HepG2 (cell line): Measurements from ENCODE around the gene NECTIN2. TPM values are rescaled to one million over a fixed set of nuclear protein-coding genes. Genes with fewer than 3 reads are reported as not detected.

Source experiments
- ARNTL ChIP-seq: sonication (generic); formaldehyde crosslinking; IDR thresholded peaks from 2 replicates; pipeline ENCODE4 v1.4.0; 2020; ENCODE audit warnings: mild to moderate bottlenecking, missing genetic modification reagents
- BORCS8-MEF2B ChIP-seq: sonication (generic); formaldehyde crosslinking; IDR thresholded peaks from 2 replicates; pipeline ENCODE4 v1.8.0; 2022; ENCODE audit warnings: mild to moderate bottlenecking, missing genetic modification reagents
- CBX2 ChIP-seq, 2 experiments: fragments of 200-600 bp in 1 of 2; sonication (generic); formaldehyde crosslinking in 1 of 2; IDR thresholded peaks; 2 replicates each; pipeline versions ENCODE4 v1.7.0 to v1.8.1; 2018 to 2022; ENCODE audit warnings: low read depth in 2 of 2, low read length in 1 of 2, mild to moderate bottlenecking in 1 of 2, missing genetic modification reagents in 1 of 2
- FLYWCH1 ChIP-seq: sonication (generic); formaldehyde crosslinking; IDR thresholded peaks from 2 replicates; pipeline ENCODE4 v1.8.1; 2023; ENCODE audit warnings: mild to moderate bottlenecking, missing genetic modification reagents
- IKZF1 ChIP-seq: fragments of 450-650 bp; IDR thresholded peaks from 2 replicates; pipeline ENCODE4 v1.7.1; 2016
- IRF2 ChIP-seq: IDR thresholded peaks from 2 replicates; pipeline ENCODE4 v1.6.1; 2018; ENCODE audit warnings: missing genetic modification reagents, missing compliant biosample characterization
- KLF15 ChIP-seq: sonication (generic); formaldehyde crosslinking; IDR thresholded peaks from 2 replicates; pipeline ENCODE4 v1.8.1; 2023; ENCODE audit warnings: borderline replicate concordance, mild to moderate bottlenecking, inconsistent platforms, missing genetic modification reagents, mixed read lengths
- NFE2 ChIP-seq: sonication (generic); formaldehyde crosslinking; IDR thresholded peaks from 2 replicates; pipeline ENCODE4 v1.4.0; 2020; ENCODE audit warnings: missing genetic modification reagents
- SOX5 ChIP-seq: IDR thresholded peaks from 2 replicates; pipeline ENCODE4 v1.6.1; 2016; ENCODE audit warnings: borderline replicate concordance
- SPEN ChIP-seq: sonication (generic); formaldehyde crosslinking; IDR thresholded peaks from 2 replicates; pipeline ENCODE4 v1.5.1; 2020; ENCODE audit warnings: low read depth, mild to moderate bottlenecking, missing genetic modification reagents
- ZNF644 ChIP-seq: IDR thresholded peaks from 2 replicates; pipeline ENCODE4 v1.6.1; 2016; ENCODE audit warnings: low read depth
- ZNF768 ChIP-seq: sonication (generic); formaldehyde crosslinking; IDR thresholded peaks from 2 replicates; pipeline ENCODE4 v1.4.0; 2020; ENCODE audit warnings: missing genetic modification reagents
- ZSCAN22 ChIP-seq: sonication (generic); formaldehyde crosslinking; IDR thresholded peaks from 2 replicates; pipeline ENCODE4 v1.4.0; 2020; ENCODE audit warnings: mild to moderate bottlenecking, missing genetic modification reagents
- polyA plus RNA-seq, 8 experiments: library from polyadenylated mRNA; depleted of rRNA in 3 of 8; stranded (reverse) in 7 of 8; unstranded in 1 of 8; fragments of >200 nt; fragmentation: Illumina TruSeq in 4 of 8; extraction: Trizol in 4 of 8; gene quantifications; 2 replicates each; pipeline versions ENCODE4 v1.2.1 to v1.2.3, GENCODE V29; 2011 to 2016; ENCODE audit warnings: low read depth in 4 of 8, missing spikeins in 1 of 8, mixed read lengths in 1 of 8; ENCODE audit not compliant: insufficient read depth in 1 of 8
- total RNA-seq, 5 experiments: library from RNA; depleted of rRNA; stranded (reverse); fragments of >200 nt; fragmentation: Illumina TruSeq; extraction: Trizol; gene quantifications; 2 replicates each; pipeline ENCODE4 v1.2.3, GENCODE V29; 2016; ENCODE audit warnings: low read depth in 1 of 5
- TF ChIP-seq, protein P1 (sequence below): sonication (generic); formaldehyde crosslinking; IDR thresholded peaks from 2 replicates; pipeline ENCODE4 v1.5.0; 2020; ENCODE audit warnings: missing genetic modification reagents
- TF ChIP-seq, protein P2 (sequence below): sonication (generic); formaldehyde crosslinking; IDR thresholded peaks from 2 replicates; pipeline ENCODE4 v1.5.1; 2020; ENCODE audit warnings: missing genetic modification reagents, mild to moderate bottlenecking, borderline replicate concordance
- TF ChIP-seq, protein P3 (sequence below): sonication (generic); formaldehyde crosslinking; IDR thresholded peaks from 2 replicates; pipeline ENCODE4 v1.9.0; 2021; ENCODE audit warnings: missing genetic modification reagents, borderline replicate concordance
- TF ChIP-seq, protein P4 (sequence below): sonication (generic); formaldehyde crosslinking; IDR thresholded peaks from 2 replicates; pipeline ENCODE4 v1.4.0; 2020; ENCODE audit warnings: missing genetic modification reagents, borderline replicate concordance
- TF ChIP-seq, protein P5 (sequence below): sonication (generic); formaldehyde crosslinking; IDR thresholded peaks from 2 replicates; pipeline ENCODE4 v1.9.0; 2021; ENCODE audit warnings: missing genetic modification reagents, borderline replicate concordance

Gene NECTIN2
- total and polyA plus RNA-seq, 2 of the 13 experiments (the other 11 are each of a cell fraction or from before 2014, with no cell fraction given) = 75.4 to 114 TPM

DNA sequence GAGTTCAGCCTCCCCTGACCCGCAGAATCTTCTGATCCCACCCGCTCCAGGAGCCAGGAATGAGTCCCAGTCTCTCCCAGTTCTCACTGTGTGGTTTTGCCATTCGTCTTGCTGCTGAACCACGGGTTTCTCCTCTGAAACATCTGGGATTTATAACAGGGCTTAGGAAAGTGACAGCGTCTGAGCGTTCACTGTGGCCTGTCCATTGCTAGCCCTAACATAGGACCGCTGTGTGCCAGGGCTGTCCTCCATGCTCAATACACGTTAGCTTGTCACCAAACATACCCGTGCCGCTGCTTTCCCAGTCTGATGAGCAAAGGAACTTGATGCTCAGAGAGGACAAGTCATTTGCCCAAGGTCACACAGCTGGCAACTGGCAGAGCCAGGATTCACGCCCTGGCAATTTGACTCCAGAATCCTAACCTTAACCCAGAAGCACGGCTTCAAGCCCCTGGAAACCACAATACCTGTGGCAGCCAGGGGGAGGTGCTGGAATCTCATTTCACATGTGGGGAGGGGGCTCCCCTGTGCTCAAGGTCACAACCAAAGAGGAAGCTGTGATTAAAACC, 58.4 kb downstream of the NECTIN2 start (continued):
- TF ChIP-seq CBX2 (IDR thresholded peaks at IDR 0.05; ENCODE audit: low read depth, low read length) = no peak
- no peak for TF ChIP-seq CBX2 (CRISPR knock-in tag; IDR thresholded peaks at IDR 0.05; ENCODE audit: low read depth)
- TF ChIP-seq, protein P1, sequence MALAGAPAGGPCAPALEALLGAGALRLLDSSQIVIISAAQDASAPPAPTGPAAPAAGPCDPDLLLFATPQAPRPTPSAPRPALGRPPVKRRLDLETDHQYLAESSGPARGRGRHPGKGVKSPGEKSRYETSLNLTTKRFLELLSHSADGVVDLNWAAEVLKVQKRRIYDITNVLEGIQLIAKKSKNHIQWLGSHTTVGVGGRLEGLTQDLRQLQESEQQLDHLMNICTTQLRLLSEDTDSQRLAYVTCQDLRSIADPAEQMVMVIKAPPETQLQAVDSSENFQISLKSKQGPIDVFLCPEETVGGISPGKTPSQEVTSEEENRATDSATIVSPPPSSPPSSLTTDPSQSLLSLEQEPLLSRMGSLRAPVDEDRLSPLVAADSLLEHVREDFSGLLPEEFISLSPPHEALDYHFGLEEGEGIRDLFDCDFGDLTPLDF (CRISPR knock-in tag) = no peak
- TF ChIP-seq ARNTL (CRISPR knock-in tag) = no peak
- no peak for TF ChIP-seq SOX5 (CRISPR knock-in tag)
- TF ChIP-seq, protein P2, sequence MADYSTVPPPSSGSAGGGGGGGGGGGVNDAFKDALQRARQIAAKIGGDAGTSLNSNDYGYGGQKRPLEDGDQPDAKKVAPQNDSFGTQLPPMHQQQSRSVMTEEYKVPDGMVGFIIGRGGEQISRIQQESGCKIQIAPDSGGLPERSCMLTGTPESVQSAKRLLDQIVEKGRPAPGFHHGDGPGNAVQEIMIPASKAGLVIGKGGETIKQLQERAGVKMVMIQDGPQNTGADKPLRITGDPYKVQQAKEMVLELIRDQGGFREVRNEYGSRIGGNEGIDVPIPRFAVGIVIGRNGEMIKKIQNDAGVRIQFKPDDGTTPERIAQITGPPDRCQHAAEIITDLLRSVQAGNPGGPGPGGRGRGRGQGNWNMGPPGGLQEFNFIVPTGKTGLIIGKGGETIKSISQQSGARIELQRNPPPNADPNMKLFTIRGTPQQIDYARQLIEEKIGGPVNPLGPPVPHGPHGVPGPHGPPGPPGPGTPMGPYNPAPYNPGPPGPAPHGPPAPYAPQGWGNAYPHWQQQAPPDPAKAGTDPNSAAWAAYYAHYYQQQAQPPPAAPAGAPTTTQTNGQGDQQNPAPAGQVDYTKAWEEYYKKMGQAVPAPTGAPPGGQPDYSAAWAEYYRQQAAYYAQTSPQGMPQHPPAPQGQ (CRISPR knock-in tag) = no peak
- no peak for TF ChIP-seq ZSCAN22 (CRISPR knock-in tag)
- peak; percentile 18; the same call in 1 of the 2 replicates for TF ChIP-seq BORCS8-MEF2B (CRISPR knock-in tag)
- TF ChIP-seq ZNF644 (CRISPR knock-in tag) = no peak
- TF ChIP-seq IKZF1 = no peak
- no peak for TF ChIP-seq IRF2 (CRISPR knock-in tag)
- TF ChIP-seq KLF15 (CRISPR knock-in tag) = no peak
- TF ChIP-seq ZNF768 (CRISPR knock-in tag) = peak; percentile 99
- TF ChIP-seq, protein P3, sequence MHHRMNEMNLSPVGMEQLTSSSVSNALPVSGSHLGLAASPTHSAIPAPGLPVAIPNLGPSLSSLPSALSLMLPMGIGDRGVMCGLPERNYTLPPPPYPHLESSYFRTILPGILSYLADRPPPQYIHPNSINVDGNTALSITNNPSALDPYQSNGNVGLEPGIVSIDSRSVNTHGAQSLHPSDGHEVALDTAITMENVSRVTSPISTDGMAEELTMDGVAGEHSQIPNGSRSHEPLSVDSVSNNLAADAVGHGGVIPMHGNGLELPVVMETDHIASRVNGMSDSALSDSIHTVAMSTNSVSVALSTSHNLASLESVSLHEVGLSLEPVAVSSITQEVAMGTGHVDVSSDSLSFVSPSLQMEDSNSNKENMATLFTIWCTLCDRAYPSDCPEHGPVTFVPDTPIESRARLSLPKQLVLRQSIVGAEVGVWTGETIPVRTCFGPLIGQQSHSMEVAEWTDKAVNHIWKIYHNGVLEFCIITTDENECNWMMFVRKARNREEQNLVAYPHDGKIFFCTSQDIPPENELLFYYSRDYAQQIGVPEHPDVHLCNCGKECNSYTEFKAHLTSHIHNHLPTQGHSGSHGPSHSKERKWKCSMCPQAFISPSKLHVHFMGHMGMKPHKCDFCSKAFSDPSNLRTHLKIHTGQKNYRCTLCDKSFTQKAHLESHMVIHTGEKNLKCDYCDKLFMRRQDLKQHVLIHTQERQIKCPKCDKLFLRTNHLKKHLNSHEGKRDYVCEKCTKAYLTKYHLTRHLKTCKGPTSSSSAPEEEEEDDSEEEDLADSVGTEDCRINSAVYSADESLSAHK (CRISPR knock-in tag) = no peak
- TF ChIP-seq SPEN (CRISPR knock-in tag) = no peak
- TF ChIP-seq NFE2 (CRISPR knock-in tag) = no peak
- TF ChIP-seq, protein P4, sequence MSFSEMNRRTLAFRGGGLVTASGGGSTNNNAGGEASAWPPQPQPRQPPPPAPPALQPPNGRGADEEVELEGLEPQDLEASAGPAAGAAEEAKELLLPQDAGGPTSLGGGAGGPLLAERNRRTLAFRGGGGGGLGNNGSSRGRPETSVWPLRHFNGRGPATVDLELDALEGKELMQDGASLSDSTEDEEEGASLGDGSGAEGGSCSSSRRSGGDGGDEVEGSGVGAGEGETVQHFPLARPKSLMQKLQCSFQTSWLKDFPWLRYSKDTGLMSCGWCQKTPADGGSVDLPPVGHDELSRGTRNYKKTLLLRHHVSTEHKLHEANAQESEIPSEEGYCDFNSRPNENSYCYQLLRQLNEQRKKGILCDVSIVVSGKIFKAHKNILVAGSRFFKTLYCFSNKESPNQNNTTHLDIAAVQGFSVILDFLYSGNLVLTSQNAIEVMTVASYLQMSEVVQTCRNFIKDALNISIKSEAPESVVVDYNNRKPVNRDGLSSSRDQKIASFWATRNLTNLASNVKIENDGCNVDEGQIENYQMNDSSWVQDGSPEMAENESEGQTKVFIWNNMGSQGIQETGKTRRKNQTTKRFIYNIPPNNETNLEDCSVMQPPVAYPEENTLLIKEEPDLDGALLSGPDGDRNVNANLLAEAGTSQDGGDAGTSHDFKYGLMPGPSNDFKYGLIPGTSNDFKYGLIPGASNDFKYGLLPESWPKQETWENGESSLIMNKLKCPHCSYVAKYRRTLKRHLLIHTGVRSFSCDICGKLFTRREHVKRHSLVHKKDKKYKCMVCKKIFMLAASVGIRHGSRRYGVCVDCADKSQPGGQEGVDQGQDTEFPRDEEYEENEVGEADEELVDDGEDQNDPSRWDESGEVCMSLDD (CRISPR knock-in tag) = no peak
- no peak for TF ChIP-seq FLYWCH1 (CRISPR knock-in tag)
- TF ChIP-seq, protein P5, sequence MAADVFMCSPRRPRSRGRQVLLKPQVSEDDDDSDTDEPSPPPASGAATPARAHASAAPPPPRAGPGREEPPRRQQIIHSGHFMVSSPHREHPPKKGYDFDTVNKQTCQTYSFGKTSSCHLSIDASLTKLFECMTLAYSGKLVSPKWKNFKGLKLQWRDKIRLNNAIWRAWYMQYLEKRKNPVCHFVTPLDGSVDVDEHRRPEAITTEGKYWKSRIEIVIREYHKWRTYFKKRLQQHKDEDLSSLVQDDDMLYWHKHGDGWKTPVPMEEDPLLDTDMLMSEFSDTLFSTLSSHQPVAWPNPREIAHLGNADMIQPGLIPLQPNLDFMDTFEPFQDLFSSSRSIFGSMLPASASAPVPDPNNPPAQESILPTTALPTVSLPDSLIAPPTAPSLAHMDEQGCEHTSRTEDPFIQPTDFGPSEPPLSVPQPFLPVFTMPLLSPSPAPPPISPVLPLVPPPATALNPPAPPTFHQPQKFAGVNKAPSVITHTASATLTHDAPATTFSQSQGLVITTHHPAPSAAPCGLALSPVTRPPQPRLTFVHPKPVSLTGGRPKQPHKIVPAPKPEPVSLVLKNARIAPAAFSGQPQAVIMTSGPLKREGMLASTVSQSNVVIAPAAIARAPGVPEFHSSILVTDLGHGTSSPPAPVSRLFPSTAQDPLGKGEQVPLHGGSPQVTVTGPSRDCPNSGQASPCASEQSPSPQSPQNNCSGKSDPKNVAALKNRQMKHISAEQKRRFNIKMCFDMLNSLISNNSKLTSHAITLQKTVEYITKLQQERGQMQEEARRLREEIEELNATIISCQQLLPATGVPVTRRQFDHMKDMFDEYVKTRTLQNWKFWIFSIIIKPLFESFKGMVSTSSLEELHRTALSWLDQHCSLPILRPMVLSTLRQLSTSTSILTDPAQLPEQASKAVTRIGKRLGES (CRISPR knock-in tag) = no peak
